CD8-positive, alpha-beta memory T cell (primary cell): ENCODE results near the gene CLSTN1. TPM values are rescaled to one million over a fixed set of nuclear protein-coding genes. Genes with fewer than 3 reads are reported as not detected.

Experiments used
- CTCF ChIA-PET: fragments of 350-600 bp; sonication (Branson Sonifier 250); formaldehyde crosslinking; loops from one replicate; lab custom pipeline; 2021; ENCODE audit warnings: antibody characterized with exemption; lab: Charles Lee
- POLR2A ChIA-PET: fragments of 350-600 bp; sonication (Branson Sonifier 250); formaldehyde crosslinking; loops from one replicate; lab custom pipeline; 2021; ENCODE audit warnings: antibody characterized with exemption; lab: Charles Lee
- DNase-seq, 5 donors: peaks; one replicate each; pipeline versions ENCODE4 v3.0.0 to v3.0.0-alpha.2; 2020 to 2022; ENCODE audit warnings: mixed read lengths in 1 of 5
- H3K27ac ChIP-seq: one replicate; pipeline ENCODE4 v1.7.0; 2013; ENCODE audit warnings: low read depth, mild to moderate bottlenecking, low read length, moderate library complexity
- H3K27me3 ChIP-seq: 2 replicates; pipeline ENCODE4 v1.7.0; 2013; ENCODE audit warnings: low read length, mild to moderate bottlenecking; ENCODE audit not compliant: insufficient read depth, poor library complexity, severe bottlenecking
- H3K36me3 ChIP-seq: 2 replicates; pipeline ENCODE4 v1.7.0; 2013; ENCODE audit warnings: mild to moderate bottlenecking, low read length, moderate library complexity; ENCODE audit not compliant: insufficient read depth
- H3K4me1 ChIP-seq: 2 replicates; pipeline ENCODE4 v1.7.0; 2013; ENCODE audit warnings: mild to moderate bottlenecking, low read length, moderate library complexity; ENCODE audit not compliant: insufficient read depth
- H3K4me3 ChIP-seq: 2 replicates; pipeline ENCODE4 v1.7.0; 2013; ENCODE audit warnings: mild to moderate bottlenecking, low read length
- H3K9me3 ChIP-seq: 2 replicates; pipeline ENCODE4 v1.7.0; 2013; ENCODE audit warnings: mild to moderate bottlenecking, low read length
- H3K27ac Mint-ChIP-seq, 8 donors: one replicate each; pipeline ENCODE4 v1.8.0; 2020 to 2021; ENCODE audit warnings: mixed read lengths in 8 of 8, mild to moderate bottlenecking in 6 of 8, inconsistent platforms in 3 of 8, moderate library complexity in 3 of 8
- H3K27me3 Mint-ChIP-seq, 2 donors: one replicate each; pipeline ENCODE4 v1.8.0; 2020 to 2021; ENCODE audit warnings: mixed read lengths in 2 of 2, mild to moderate bottlenecking in 1 of 2, moderate library complexity in 1 of 2
- H3K36me3 Mint-ChIP-seq, 3 donors: one replicate each; pipeline ENCODE4 v1.8.0; 2020 to 2021; ENCODE audit warnings: mixed read lengths in 3 of 3, inconsistent platforms in 1 of 3, mild to moderate bottlenecking in 1 of 3
- H3K4me1 Mint-ChIP-seq, 3 donors: one replicate each; pipeline ENCODE4 v1.8.0; 2020 to 2021; ENCODE audit warnings: mixed read lengths in 3 of 3, inconsistent platforms in 1 of 3, mild to moderate bottlenecking in 1 of 3
- H3K4me3 Mint-ChIP-seq, 7 donors: one replicate each; pipeline ENCODE4 v1.8.0; 2020 to 2021; ENCODE audit warnings: mixed read lengths in 7 of 7, mild to moderate bottlenecking in 6 of 7, moderate library complexity in 4 of 7, inconsistent platforms in 2 of 7
- H3K9me3 Mint-ChIP-seq, 5 donors: one replicate each; pipeline ENCODE4 v1.8.0; 2020 to 2022; ENCODE audit warnings: mixed read lengths in 5 of 5, mild to moderate bottlenecking in 3 of 5, moderate library complexity in 2 of 5, inconsistent platforms in 1 of 5
- polyA plus RNA-seq: library from polyadenylated mRNA; unstranded; fragments of 300-500 nt; fragmentation: Illumina TruSeq; gene quantifications from one replicate; pipeline ENCODE4 v1.2.3, GENCODE V29; 2021
- total RNA-seq, 2 experiments: library from RNA; stranded (reverse); gene quantifications; one replicate each; pipeline ENCODE4 v1.2.3, GENCODE V29; 2021

The CLSTN1 gene
- total and polyA plus RNA-seq, 3 experiments from 2014 or later, result 38.4 to 48.2 (median 40.8) TPM

GRCh38 chr1:9780554-9781110 is 43.1 kb downstream of the CLSTN1 start:
- Histone ChIP-seq H3K4me3 (no peak overlapping the region), H3K36me3 (no peaks in the 10 kb centered on the region), H3K4me1 (peaks cover 5% of the 10 kb centered on the region), H3K27ac (no peak overlapping the region), H3K9me3 (no peaks in the 10 kb centered on the region), H3K27me3 (no peaks in the 10 kb centered on the region)
- DNase-seq, result no peak
- Mint-ChIP-seq H3K9me3 (no peaks in the 10 kb centered on the region), H3K4me3 (no peak overlapping the region), H3K36me3 (peaks cover 0 to 7% (median 1%) of the 10 kb centered on the region in 3 donors), H3K27ac (no peak overlapping the region), H3K27me3 (no peaks in the 10 kb centered on the region), H3K4me1 (peaks cover 11 to 36% (median 27%) of the 10 kb centered on the region in 3 donors)
- ChIA-PET CTCF (interaction anchor here (1.2 to 7.5 kb wide), 2 partner anchors 91 to 154 kb away, joined by 3 to 111 read pairs; no protein-coding TSS in a partner anchor), POLR2A (no interaction called here)

GRCh38 chr1:9778905-9779304 is 44.9 kb downstream of the CLSTN1 start:
- no peaks in the 10 kb centered on the region for H3K36me3 ChIP-seq

DNA sequence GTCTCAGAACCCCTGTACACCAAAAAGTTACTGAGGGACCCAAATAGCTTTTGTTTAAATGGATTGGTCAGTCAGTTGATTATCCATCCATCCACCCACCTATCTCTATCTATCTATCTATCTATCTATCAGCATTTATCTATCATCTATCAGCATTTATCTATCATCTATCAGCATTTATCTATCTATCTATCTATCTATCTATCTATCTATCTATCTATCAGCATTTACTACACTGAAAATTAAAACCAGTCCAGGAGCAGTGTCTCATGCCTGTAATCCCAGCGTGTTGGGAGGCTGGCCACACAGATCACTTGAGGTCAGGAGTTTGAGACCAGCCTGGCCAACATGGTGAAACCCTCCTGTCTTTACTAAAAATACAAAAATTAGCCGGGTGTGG is 47.1 kb downstream of the CLSTN1 start:
- H3K4me1 Mint-ChIP-seq, result peaks cover 11 to 39% (median 21%) of the 10 kb centered on the region in 3 donors
- H3K27ac Mint-ChIP-seq, result peak overlapping the region in 3 of 8 donors; percentile 2 to 93 (median 14)
- peaks cover 0 to 31% (median 5%) of the 10 kb centered on the region in 3 donors for H3K36me3 Mint-ChIP-seq
- Histone ChIP-seq H3K4me1 (no peaks in the 10 kb centered on the region), H3K4me3 (no peak overlapping the region), H3K27me3 (no peaks in the 10 kb centered on the region), H3K9me3 (no peaks in the 10 kb centered on the region), H3K27ac (no peak overlapping the region), H3K36me3 (peaks cover 12% of the 10 kb centered on the region)
- H3K9me3 Mint-ChIP-seq, result no peaks in the 10 kb centered on the region
- CTCF ChIA-PET, result interaction anchor here (1.3 kb wide), 1 partner anchor 150 kb away, joined by 4 read pairs; no protein-coding TSS in a partner anchor
- H3K27me3 Mint-ChIP-seq, result no peaks in the 10 kb centered on the region
- DNase-seq, result no peak
- POLR2A ChIA-PET, result no interaction called here
- H3K4me3 Mint-ChIP-seq, result no peak overlapping the region

More at GRCh38 chr1:9778905-9779304, 44.9 kb downstream of the CLSTN1 start:
- Mint-ChIP-seq H3K27ac (no peak overlapping the region), H3K36me3 (peaks cover 0 to 12% (median 1%) of the 10 kb centered on the region in 3 donors), H3K9me3 (no peaks in the 10 kb centered on the region), H3K27me3 (no peaks in the 10 kb centered on the region), H3K4me1 (peaks cover 11 to 37% (median 21%) of the 10 kb centered on the region in 3 donors), H3K4me3 (no peak overlapping the region)
- Histone ChIP-seq H3K27ac (no peak overlapping the region), H3K4me1 (no peaks in the 10 kb centered on the region), H3K9me3 (no peaks in the 10 kb centered on the region), H3K4me3 (no peak overlapping the region), H3K27me3 (no peaks in the 10 kb centered on the region)
- ChIA-PET CTCF (interaction anchor here (1.5 kb wide), 1 partner anchor 88 kb away, joined by 4 read pairs; no protein-coding TSS in a partner anchor), POLR2A (no interaction called here)
- no peak for DNase-seq

DNA sequence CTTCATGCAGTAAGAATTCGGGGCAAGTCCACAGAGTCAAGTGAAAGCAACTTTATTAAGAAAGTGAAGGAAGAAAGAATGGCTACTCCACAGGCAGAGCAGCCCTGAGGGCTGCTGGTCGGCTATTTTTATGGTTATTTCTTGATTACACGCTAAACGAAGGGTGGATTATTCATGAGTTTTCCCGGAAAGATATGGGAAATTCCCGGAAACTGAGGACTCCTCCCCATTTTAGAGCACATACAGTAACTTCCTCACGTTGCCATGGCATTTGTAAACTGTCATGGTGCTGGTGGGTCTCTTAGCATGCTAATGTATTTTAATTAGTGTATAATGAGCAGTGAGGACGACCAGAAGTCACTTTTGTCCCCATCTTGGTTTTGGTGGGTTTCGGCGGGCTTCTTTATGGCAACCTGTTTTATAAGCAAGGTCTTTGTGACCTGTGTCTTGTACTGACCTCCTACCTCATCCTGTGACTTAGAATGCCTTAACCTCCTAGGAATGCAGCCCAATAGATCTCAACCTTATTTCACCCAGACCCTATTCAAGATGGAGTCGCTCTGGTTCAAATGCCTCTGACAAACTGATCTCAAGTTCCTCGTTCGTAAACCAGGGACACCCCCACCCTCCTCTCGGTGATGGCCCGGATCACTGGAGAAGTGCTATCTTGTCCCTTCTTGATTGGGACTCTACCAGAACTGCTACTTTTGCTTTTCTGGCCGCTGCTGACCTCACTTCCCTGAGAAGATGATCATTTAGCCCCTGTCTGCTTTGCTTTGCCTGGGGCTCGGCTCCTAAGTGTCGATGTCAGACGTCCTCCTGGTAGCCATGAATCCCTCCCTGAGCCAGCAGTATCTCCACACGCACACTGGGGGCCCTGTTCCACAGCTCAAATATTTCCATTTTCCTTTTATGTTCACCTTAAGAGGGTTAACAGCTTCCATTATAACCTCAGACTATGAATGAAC is 48.8 kb downstream of the CLSTN1 start:
- Histone ChIP-seq H3K27me3 (no peaks in the 10 kb centered on the region), H3K27ac (no peak overlapping the region), H3K4me1 (no peaks in the 10 kb centered on the region), H3K9me3 (no peaks in the 10 kb centered on the region), H3K4me3 (no peak overlapping the region), H3K36me3 (peaks cover 12% of the 10 kb centered on the region)
- Mint-ChIP-seq H3K27me3 (no peaks in the 10 kb centered on the region), H3K27ac (peak overlapping the region in 5 of 8 donors; percentile 2 to 51 (median 23)), H3K9me3 (no peaks in the 10 kb centered on the region), H3K4me1 (peaks cover 11 to 33% (median 17%) of the 10 kb centered on the region in 3 donors), H3K4me3 (no peak overlapping the region), H3K36me3 (peaks cover 0 to 39% (median 5%) of the 10 kb centered on the region in 3 donors)
- ChIA-PET POLR2A (no interaction called here), CTCF (interaction anchor here (1.0 kb wide), 1 partner anchor 9 kb away, joined by 4 read pairs; no protein-coding TSS in a partner anchor)
- DNase-seq, result no peak

DNA sequence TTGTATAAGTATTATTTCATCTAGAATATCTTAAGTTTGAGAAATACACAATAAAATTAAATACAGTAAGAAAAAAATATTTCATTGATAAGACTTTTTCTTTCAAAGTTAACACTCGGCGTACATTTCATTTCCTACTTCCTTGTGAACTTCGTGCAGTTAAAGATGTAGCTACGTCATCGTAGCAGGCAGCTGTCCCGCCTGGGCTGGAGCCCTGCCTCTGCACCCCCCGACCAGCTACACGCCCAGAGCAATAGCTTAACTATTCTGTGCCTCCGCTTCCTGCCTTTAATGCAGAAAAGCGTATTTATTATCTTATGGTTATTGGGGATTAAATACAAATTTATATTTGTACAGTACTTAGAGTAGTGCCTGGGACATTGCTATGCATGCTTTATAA is 53.5 kb downstream of the CLSTN1 start:
- no peak for DNase-seq
- Mint-ChIP-seq H3K9me3 (no peaks in the 10 kb centered on the region), H3K27me3 (no peaks in the 10 kb centered on the region), H3K27ac (no peak overlapping the region), H3K36me3 (peaks cover 0 to 41% (median 4%) of the 10 kb centered on the region in 3 donors), H3K4me3 (no peak overlapping the region), H3K4me1 (peaks cover 21 to 42% (median 21%) of the 10 kb centered on the region in 3 donors)
- Histone ChIP-seq H3K9me3 (no peaks in the 10 kb centered on the region), H3K4me1 (no peaks in the 10 kb centered on the region), H3K4me3 (no peak overlapping the region), H3K27ac (no peak overlapping the region), H3K27me3 (no peaks in the 10 kb centered on the region), H3K36me3 (peaks cover 12% of the 10 kb centered on the region)
- POLR2A ChIA-PET, result no interaction called here
- CTCF ChIA-PET, result no interaction called here

GRCh38 chr1:9768983-9769382 is 54.8 kb downstream of the CLSTN1 start:
- POLR2A ChIA-PET, result no interaction called here
- peaks cover 0 to 40% (median 4%) of the 10 kb centered on the region in 3 donors for H3K36me3 Mint-ChIP-seq
- CTCF ChIA-PET, result no interaction called here

DNA sequence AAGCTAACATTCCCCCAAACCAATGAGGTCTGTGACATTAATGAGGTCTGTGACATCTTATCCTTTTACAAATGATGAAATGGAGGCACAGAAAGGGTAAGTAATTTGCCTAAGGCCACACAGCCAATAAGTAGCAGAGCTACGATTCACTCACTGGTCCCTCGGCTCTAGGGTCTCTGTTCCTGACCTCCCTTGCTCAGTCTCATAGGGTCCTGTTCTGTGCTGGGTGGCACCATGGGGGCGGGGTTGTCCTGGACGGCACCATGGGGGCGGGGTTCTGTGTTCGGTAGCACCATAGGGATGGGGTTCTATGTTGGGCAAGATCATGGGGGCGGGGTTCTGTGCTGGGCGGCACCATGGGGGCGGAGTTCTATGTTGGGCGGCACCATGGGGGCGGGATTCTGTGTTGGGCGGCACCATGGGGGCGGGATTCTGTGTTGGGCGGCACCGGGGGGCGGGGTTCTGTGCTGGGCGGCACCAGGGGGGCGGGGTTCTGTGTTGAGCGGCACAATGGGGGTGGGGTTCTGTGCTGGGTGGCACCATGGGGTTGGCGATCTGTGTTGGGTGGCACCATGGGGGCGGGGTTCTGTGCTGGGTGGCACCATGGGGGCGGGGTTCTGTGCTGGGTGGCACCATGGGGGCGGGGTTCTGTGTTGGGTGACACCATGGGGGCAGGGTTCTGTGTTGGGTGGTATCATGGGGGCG is 55.6 kb downstream of the CLSTN1 start:
- DNase-seq, result peak in 2 of 5 donors; percentile 3
- CTCF ChIA-PET, result interaction anchor here (1.2 kb wide), 1 partner anchor 105 kb away, joined by 3 read pairs; no protein-coding TSS in a partner anchor
- Mint-ChIP-seq H3K4me1 (peaks cover 22 to 46% (median 28%) of the 10 kb centered on the region in 3 donors), H3K9me3 (no peaks in the 10 kb centered on the region), H3K27ac (peak overlapping the region in 4 of 8 donors; percentile 9 to 82 (median 40)), H3K4me3 (peak overlapping the region in 1 of 7 donors; percentile 7), H3K36me3 (peaks cover 0 to 42% (median 4%) of the 10 kb centered on the region in 3 donors), H3K27me3 (no peaks in the 10 kb centered on the region)
- POLR2A ChIA-PET, result no interaction called here
- no peaks in the 10 kb centered on the region for H3K4me1 ChIP-seq
- peaks cover 10% of the 10 kb centered on the region for H3K36me3 ChIP-seq
- no peak overlapping the region for H3K27ac ChIP-seq
- H3K4me3 ChIP-seq, result no peak overlapping the region
- H3K27me3 ChIP-seq, result no peaks in the 10 kb centered on the region
- H3K9me3 ChIP-seq, result no peaks in the 10 kb centered on the region

More at GRCh38 chr1:9768983-9769382, 54.8 kb downstream of the CLSTN1 start:
- H3K4me1 ChIP-seq, result no peaks in the 10 kb centered on the region
- Mint-ChIP-seq H3K9me3 (no peaks in the 10 kb centered on the region), H3K27ac (peak overlapping the region in 3 of 8 donors; percentile 29 to 82 (median 47)), H3K4me1 (peaks cover 18 to 40% (median 28%) of the 10 kb centered on the region in 3 donors), H3K4me3 (no peak overlapping the region), H3K27me3 (no peaks in the 10 kb centered on the region)
- DNase-seq, result no peak
- H3K36me3 ChIP-seq, result peaks cover 12% of the 10 kb centered on the region
- no peak overlapping the region for H3K4me3 ChIP-seq
- no peak overlapping the region for H3K27ac ChIP-seq
- no peaks in the 10 kb centered on the region for H3K27me3 ChIP-seq
- H3K9me3 ChIP-seq, result no peaks in the 10 kb centered on the region
